22Rv1 (cell line): Measurements from ENCODE around the gene SLC35G6.

Experiments used
- ZFX ChIP-seq: fragments of 450-650 bp; IDR thresholded peaks from 2 replicates; pipeline ENCODE4 v1.6.1; 2017; ENCODE audit warnings: antibody characterized with exemption, borderline replicate concordance
- TF ChIP-seq, protein P1 (sequence below): fragments of 450-650 bp; IDR thresholded peaks from 2 replicates; pipeline ENCODE4 v1.5.1; 2017; ENCODE audit warnings: mild to moderate bottlenecking

DNA sequence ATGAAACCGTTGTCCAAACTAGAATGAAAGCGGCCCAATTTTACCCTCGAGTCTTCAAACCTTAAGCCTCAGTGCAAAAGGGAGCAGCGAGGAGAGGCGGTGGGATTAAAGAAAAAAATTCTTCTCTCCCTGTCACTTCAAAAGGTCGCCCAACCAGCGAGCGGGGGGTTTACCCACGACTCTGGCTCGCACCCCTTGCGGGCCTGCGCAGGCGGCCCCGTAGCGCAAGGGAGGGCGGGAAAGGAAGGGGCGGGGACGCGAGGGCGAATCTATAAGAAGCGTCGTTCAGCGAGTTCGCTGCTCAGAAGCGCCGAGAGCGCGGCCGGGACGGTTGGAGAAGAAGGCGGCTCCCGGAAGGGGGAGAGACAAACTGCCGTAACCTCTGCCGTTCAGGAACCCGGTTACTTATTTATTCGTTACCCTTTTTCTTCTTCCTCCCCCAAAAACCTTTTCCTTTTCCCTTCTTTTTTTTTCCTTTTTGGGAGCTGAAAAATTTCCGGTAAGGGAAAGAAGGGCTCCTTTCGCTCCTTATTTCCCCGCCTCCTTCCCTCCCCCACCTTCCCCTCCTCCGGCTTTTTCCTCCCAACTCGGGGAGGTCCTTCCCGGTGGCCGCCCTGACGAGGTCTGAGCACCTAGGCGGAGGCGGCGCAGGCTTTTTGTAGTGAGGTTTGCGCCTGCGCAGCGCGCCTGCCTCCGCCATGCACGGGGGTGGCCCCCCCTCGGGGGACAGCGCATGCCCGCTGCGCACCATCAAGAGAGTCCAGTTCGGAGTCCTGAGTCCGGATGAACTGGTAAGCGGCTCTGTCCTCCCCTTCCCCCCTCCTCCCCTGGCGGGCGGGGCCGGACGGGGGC lies 3.0 kb downstream of the SLC35G6 start, which contains the start of gene POLR2A:
- TF ChIP-seq, protein P1, sequence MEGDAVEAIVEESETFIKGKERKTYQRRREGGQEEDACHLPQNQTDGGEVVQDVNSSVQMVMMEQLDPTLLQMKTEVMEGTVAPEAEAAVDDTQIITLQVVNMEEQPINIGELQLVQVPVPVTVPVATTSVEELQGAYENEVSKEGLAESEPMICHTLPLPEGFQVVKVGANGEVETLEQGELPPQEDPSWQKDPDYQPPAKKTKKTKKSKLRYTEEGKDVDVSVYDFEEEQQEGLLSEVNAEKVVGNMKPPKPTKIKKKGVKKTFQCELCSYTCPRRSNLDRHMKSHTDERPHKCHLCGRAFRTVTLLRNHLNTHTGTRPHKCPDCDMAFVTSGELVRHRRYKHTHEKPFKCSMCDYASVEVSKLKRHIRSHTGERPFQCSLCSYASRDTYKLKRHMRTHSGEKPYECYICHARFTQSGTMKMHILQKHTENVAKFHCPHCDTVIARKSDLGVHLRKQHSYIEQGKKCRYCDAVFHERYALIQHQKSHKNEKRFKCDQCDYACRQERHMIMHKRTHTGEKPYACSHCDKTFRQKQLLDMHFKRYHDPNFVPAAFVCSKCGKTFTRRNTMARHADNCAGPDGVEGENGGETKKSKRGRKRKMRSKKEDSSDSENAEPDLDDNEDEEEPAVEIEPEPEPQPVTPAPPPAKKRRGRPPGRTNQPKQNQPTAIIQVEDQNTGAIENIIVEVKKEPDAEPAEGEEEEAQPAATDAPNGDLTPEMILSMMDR: no peak
- no peak for TF ChIP-seq ZFX
